Activated CD8-positive, alpha-beta memory T cell treated with anti-CD3 and anti-CD28 coated beads for 1 hour (primary cell): ENCODE measurements around the gene TNFRSF17.
"Not testable (repeated sequence)": the region's sequence is repeated elsewhere in the genome, so short reads cannot be mapped to it uniquely, and the experiment has no call there.

Experiments used
- DNase-seq, 2 donors: peaks; one replicate each; pipeline ENCODE4 v3.0.0-alpha.2; 2020; ENCODE audit warnings: low read depth in 1 of 2; ENCODE audit errors: extremely low read depth in 1 of 2

Gene TNFRSF17

DNA sequence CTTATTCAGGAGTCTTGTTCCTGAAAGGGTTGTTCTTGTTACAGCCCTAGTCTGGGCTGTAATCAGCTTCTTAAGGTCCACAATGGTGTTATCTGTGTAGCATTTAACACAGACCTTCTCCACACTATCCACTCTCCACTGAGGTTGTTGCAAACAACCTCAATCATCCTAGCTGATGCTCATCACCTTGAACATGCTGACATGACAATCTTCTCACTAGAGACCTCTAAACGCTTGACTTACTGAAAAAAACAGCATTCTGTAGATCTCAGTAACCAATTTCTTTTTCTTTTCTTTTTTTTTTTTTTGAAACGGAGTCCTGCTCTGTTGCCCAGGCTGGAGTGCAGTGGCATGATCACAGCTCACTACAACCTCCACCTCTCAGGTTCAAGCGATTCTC lies 3.6 kb downstream of the TNFRSF17 start:
- no peak for DNase-seq

DNA sequence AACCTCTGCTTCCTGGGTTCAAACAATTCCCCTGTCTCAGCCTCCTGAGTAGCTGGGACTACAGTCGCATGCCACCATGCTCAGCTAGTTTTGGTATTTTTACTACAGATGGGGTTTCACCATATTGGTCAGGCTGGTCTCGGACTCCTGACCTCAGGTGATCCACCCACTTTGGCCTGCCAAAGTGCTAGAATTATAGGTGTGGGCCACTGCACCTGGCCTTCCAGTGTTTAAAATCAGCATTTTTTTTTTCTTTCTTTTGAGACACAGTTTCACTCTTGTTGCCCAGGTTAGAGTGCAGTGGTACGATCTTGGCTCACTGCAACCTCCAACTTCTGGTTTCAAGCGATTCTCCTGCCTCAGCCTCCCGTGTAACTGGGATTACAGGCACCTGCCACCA lies 5.3 kb downstream of the TNFRSF17 start:
- not testable (repeated sequence) for DNase-seq

DNA sequence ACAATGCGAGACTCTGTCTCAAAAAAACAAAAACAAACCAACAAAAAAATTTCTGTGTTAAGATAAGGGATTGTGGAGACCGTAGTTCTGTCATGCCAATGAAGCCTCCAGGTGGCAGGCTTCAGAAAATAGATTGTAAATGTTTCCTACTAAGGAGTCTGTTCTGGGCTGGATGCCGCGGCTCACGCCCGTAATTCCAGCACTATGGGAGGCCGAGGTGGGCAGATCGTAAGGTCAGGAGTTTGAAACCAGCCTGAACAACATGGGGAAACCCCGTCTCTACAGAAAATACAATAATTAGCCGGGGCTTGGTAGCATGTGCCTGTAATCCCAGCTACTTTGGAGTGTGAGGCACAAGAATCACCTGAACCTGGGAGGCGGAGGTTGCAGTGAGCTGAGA lies 7.1 kb downstream of the TNFRSF17 start:
- no peak for DNase-seq

DNA sequence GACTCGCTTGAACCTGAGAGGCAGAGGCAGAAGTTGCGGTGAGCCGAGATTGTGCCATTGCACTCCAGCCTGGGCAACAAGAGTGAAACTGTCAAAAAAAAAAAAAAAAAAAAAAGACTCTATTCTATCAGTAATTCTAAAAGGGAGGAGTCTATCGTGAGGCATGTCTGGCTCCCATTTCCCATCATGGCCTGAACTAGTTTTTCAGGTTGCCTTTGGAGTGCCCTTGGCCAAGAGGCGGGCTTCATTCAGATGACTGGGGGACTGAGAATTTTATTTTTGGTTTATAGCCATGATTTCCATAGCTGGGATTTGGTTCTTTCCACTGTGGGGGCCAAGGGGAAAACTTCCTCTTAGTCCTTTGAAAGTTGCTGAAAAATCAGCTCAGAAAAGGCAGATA lies 8.1 kb downstream of the TNFRSF17 start:
- no peak for DNase-seq

DNA sequence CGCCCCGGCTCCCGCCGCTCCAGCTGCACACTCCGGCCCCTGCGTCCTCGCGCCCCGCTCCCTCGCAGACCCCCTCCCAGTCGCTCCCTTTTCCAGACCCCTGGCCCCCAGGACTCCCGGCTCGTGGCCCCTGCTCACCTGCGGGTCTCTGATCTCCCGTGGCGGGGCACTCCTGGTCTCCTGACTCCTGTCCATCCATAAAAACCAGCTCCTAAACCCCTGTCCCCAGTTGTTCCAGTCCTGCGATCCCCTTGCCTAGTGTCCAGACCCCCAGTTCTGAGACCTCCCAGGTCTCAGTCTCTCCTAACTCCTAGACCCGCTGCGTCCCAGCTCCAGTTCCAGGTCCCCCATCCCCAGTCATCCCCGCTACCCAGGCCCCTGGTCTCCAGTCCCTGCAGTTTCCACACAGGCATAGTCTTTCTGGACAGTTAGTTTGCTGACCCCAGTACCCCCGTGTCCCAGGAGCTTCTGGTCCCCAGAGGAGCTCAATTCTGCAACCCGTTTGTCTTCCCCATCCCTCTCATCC lies 11.9 kb downstream of the TNFRSF17 start:
- no peak for DNase-seq

DNA sequence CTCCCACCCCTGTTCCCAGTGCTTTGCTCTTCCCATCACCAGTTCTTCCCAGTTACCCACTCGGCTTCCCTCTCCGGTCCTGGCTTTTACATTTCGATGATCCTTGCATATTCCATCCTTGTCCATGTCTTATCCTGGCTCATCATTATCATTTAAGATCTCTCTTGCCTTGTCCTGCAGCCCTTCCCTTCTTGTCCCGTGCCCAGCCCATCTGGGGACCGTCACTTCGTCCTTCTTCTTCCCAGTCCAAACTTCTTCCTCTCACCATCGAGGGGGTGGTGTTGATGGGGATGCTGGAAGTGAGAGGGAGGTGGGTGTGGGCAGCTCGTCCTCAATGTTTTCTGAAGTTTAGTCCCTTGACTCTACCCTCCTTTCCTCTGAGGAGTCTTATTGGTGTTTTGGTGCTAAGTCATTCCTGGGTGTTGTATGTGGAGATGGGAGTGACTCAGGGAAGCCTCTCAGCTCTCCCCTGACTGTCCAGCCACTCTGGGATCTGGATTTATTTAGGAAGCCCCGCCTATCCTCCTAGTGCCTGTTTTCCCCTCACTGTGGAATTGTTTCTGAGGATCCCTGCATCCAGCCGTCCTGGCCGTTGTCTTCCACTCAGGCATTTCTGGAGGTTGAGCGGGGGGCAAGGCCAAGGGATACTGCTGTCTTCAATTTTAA lies 12.5 kb downstream of the TNFRSF17 start:
- DNase-seq: no peak

DNA sequence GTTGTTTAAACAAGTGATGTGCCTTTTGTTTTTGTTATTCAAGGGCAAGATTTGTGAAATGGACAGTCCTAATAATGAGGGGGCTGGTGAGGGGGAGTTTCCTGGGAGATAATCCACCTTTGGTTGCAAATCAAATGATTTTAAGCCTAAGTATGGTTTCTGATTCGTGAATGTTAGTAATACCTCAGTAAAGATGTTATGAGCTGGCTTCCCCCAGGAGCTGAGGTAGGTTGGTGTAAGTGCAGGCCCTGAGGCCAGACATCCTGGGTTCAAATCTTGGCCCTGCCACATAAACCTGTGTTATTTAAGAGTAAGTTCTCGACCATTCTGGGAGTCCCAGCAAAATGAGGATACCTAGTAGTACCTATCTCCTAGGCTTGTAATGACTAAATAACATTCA lies 13.1 kb downstream of the TNFRSF17 start:
- no peak for DNase-seq

DNA sequence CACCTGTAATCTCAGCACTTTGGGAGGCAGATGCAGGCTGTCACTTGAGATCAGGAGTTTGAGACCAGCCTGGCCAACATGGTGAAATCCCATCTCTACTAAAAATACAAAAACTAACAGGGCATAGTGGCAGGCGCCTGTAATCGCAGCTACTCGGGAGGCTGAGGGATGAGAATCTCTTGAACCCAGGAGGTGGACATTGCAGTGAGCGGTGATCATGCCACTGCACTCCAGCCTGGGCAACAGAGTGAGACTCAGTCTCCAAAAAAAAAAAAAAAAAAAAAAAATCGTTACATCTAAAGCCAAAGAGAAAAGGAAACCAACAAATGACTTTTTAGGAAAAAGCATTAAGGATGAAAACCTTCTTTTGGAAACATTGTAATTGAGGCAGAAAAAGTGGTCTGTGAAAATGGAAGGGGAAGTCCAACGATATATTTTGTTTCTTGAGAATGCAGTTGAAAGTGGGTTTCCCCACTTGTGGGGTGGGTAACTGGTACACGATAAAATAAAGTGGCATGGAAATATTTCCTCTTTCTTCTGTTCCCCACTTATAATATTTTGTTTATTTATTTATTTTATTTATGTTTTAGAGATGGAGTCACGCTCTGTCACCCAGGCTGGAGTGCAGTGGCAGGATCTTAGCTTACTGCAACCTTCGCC lies 14.1 kb downstream of the TNFRSF17 start:
- DNase-seq: no peak

DNA sequence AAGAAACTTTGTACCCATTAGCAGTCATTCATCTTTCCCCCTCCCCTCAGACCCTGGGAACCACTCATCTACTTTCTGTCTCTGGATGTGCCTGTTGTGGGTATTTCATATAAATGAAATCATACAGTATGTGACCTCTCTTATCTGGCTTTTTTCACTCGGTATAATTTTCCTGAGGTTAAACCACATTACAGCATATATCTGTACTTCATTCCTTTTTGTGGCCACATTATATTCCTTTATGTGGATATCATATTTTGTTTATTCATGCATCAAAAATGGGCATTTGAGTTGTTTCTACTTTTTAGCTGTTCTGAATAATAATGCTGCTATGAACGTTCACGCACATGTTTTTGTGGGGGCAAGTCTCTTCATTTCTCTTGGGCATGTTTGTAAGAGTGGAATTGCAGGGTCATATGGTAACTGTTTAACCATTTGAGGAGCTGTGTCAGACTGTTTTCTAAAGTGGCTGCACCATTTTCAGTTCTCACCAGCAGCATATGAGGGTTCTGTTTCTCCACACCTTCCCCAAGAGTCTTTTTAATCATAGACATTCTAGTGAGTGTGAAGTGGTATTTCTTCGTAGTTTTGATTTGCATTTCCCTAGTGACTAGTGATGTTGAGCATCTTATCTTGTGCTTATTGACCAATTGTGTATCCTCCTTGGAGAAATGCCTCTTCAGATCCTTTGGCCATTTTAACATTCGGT lies 15.3 kb downstream of the TNFRSF17 start:
- DNase-seq: no peak

DNA sequence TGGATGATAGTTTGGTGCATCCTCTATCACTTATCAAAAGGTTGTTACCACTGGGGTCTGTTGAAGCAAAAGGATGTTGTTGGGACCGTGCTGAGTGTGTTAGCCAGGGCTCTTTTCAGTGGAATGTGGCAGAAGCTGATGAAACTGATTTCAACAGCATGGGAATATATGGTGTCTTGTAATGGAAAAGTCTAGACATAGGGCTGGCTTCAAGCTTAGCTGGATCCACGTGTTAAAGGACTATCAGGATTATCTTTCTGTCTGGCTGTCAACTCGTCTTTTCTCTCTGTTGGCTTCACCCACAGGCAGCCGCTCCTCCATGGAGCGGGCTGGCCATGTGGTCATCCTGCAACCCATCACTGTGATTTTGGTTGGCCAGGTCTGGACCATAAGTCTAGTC lies 20.2 kb downstream of the TNFRSF17 start:
- no peak for DNase-seq

DNA sequence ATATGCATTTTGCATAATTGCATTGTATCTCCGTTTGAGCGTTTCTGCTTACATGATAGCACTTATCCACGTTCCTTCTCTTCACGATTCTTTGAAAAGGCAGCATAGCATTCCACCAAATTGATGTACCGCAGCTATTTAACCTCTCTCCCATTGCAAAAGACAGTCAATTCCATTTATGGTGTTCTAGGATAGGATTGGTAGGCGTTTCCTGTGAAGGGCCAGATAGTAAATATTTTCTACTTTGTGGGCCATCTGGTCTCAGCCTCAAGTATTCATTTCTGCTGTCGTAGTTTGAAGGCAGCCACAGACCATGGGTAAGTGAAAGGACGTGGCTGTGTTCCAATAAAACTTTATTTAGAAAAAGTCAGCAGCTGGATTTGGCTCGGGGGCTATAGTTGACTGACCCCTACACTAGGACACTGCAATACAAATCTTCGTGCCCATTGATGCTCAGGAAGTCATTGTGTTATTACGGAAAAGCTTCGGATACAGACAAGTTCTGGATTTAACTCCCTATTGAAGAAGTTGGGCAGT lies 21.6 kb downstream of the TNFRSF17 start:
- DNase-seq: no peak

DNA sequence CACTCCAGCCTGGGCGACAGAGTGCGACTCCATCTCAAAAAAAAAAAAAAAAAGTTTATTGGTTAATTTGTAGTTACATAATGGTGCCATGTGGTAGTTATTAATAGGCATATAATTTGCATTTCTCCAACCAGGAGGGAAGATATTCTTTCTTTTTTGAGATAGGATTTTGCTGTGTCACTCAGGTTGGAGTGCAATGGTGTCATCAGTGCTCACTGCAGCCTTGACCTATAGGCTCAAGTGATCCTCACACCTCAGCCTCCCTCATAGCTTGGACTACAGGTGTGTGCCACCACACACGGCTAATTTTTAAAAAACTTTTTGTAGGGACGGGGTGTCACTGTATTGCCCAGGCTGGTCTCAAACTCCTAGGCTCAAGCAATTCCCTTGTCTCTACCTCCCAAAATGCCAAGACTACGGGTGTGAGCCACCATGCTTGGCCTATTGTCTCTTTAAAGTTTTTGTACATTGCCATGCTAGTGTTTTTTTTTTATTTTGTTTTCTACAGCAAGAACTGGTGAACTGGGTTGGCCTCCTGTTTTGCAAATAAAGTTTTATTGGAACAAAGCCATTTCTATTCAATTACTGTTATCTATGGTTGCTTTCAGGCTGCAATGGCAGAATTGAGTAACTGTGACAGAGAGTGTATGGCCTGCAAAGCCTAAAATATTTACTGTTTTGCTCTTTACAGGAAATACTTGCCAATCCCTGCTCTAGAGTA lies 23.4 kb downstream of the TNFRSF17 start:
- no peak for DNase-seq

DNA sequence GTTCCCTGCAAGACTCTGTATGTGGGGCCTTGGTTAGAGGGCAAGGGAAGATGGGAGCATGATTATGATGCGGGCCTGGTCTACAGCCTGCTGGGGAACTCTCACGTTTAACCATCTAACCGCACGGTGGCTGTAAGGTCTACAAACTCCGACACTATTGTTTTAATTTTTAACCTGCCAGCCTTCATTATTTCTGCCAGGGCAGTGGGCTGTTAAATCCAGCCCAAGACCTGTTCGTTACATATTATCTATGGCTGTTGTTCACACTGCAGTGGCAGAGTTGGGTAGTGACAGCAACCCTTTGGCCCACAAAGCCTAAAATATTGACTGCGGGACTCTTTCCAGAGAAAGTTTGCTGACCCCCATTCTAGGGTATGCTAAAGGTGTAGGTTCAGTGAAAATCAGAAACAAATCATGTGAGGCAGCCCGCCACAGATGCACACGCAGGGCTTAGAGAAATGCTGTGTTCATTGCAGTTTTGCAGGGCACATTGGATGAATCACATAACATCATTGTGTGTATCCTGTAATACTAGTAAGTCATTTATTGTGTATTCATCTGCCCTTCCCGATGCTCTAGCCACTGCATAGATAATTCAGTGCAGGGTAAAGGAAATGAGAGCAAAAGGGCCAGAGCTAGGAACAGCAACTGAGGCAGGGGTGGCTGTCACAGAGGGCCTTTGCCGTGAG lies 25.8 kb downstream of the TNFRSF17 start:
- DNase-seq: no peak

DNA sequence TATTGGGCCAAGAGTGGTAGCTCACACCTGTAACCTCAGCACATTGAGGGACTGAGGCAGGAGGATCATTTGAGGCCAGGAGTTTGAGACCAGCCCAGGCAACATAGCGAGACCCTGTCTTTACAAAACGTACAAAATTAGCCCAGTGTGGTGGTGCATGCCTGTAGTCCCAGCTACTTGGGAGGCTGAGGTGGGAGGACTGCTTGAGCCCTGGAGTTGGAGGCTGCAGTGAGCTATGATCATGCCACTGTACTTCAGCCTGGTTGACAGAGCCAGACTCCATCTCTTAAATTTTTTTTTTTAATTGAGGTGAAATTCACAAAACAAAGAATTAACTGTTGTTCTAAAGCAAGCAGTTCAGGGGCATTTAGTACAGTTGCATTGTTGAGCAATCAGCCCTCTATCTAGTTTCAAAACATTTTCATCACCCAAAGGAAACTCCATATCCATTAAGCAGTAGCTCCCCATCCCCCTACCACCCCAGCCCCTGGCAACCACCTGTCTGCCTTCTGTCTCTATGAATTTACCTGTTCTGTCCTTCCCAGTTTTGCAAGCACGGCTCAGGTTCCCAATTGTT lies 27.1 kb downstream of the TNFRSF17 start:
- no peak for DNase-seq

DNA sequence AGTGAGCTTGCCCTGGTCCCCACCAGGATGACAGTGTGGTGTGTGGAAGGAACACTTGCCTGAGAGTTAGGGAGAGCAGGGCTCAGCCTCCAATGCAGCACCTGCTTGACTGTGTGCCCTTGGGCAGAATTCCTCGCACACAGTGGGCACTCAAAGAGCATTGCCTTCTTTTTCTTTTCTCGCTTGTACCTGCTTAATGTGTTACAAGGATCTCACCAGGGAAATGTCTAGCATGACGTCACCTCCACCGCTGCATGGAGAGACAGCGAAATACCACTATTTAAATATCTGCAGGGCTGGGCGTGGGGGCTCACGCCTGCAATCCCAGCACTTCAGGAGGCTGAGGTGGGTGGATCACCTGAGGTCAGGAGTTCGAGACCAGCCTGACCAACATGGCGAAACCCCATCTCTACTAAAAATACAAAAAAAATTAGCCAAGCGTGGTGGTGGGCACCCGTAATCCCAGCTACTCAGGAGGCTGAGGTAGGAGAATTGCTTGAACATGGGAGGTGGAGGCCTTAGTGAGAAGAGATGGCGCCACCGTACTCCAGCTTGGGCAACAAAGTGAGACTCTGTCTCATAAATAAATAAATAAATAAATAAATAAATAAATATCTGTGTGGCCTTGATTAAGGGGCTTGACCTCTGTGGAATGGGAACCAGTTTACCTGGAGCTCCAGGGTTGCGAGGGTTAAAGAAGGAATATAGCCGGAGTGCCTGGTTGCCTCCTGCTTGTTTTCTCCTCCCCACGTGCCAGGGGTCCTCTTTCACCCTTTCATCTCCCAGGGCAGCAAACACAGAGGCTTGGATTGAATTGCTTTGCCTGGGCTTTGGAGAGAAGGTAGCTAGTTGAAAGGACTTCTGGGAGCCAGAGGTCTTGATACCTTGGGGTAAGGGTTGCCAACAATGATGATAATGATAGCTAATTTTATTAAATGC lies 27.8 kb downstream of the TNFRSF17 start:
- DNase-seq: no peak

DNA sequence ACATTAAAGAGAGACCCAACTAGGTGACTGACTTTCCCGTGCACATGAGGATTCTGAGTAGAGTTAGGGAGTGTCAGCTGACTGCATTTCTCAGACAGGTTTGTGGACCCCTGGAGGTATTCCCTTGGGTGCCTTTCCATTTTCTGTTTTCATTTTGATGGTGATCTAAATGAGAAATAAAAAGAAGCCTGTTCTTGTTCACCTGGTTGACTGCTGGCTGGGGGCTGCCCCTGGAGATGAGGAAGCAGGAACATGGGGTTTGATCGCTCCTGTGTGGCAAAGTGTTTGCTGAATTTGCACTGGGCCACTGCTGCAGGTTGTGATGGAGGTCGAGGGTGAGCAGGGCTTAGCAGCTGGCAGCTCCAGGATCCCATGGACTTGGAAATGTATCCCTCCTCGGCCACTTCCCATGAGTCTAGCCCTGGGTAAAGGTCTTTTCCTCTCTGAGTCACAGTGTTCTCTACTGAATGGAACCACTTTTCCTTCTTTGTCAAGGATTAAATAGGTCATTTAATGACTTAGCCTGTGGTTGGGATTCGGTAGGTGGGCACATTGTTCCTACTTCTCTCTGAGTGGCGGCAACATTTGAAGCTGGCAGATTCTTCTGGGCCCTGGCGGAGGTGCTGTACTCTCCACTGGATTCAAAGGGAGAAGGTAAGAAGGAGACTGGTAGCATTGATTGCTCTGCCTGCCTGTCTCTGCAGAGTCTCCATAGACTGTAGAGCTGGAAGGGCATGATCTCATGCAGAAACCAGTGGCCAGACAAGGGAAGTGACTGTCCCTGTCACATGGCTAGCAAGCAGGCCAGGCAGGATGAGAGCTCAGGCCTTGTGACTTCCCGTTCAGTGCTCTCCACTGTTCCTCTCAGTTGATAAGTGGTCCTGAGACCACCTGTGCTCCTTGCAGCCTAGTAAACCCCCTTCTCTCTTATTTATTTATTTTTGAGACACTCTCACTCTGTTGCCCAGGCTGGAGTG lies 29.4 kb downstream of the TNFRSF17 start:
- no peak for DNase-seq

DNA sequence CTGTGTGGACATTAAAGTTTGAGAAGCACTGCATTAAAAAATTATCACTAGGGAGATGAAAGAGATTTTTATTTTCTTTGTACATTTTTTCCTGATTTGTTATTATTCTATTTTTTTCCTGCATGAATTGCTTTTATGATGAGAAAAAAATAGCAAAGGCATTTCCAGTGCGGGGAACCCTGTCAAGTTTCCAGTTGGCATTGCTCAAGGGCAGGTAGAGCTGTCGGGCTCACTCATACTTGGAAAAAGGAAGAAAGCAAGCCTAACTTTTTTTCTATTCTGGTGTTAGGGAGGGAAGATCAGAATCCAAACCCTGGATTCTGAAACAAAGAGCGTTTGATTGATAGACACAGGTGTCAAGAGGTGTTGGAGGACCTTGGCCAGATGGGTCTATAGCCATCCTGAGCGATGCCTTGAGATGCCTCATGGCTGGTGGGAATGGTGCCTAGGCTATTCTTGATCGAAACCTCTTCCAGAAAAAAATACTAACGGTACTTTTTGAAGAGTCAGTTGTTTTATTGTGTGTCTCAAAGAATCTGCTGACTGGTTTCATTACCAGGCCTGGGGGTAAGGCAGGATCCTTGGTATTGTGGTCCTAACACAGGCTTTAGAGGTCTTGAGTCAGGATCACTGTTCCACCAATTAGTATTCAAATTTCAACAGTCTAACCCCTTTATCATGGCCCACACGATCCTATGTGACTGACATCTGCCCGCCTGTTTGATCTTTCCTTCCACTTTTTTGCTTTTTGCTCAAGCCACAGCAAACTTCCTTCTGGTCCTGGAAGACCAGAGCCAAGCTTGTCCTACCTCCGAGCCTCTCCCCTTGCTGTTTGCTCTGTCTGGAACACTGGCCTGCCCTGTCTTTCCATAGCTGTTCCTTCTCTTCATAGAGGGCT lies 31.7 kb downstream of the TNFRSF17 start:
- no peak for DNase-seq
